ENCODE measurements around the gene CACNA2D4.
A peak's percentile ranks its signal among the peaks of the same experiment; 100 is the strongest.

DNA sequence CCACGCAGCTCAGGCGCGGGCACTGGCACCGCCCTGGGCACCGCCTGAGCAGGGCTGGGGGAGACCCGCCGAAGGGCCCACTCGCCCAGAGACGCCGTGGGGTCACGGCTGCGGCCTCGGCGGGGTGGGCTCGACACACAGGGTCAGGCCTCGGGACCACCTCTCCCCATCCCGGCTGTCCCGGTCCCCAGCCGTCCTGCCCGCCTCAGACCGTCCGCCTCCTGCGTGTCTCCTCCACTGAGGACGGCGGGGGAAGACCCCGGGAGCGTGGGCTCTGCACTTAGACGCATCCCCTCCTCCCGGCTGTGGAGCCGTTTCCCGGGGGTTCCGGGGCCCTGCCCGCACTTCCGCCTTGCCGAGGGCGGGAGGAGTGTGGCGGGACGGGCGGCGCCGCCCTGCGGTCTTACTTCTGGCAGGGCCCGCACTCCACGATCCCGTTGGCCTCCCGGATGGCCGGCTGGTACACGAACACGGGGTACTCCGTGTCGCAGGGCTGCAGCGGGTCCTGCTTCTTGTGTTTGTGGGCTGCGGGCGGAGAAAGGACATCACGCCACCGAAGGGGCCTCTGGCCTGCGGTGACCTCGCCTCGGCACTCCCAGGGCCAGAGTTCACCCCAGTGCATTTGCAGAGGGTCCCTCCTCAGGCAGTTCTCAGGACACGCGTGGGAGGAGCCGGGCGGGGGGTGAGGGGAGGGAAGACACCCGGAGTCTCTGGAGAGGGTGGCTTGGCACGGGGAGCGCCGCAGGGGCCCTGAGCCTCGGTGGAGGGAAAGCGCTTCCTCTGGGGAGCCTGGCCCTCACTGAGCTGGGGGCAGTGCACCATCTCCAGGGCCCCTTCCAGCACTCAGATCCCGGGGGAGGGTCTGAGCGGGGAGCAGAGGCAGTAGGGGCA lies 121.2 kb downstream of the CACNA2D4 start:
- TF ChIP-seq POLR2A (IDR thresholded peaks at IDR 0.05) = peak in 1 of 2 donors; percentile 28
- TF ChIP-seq, protein P1, sequence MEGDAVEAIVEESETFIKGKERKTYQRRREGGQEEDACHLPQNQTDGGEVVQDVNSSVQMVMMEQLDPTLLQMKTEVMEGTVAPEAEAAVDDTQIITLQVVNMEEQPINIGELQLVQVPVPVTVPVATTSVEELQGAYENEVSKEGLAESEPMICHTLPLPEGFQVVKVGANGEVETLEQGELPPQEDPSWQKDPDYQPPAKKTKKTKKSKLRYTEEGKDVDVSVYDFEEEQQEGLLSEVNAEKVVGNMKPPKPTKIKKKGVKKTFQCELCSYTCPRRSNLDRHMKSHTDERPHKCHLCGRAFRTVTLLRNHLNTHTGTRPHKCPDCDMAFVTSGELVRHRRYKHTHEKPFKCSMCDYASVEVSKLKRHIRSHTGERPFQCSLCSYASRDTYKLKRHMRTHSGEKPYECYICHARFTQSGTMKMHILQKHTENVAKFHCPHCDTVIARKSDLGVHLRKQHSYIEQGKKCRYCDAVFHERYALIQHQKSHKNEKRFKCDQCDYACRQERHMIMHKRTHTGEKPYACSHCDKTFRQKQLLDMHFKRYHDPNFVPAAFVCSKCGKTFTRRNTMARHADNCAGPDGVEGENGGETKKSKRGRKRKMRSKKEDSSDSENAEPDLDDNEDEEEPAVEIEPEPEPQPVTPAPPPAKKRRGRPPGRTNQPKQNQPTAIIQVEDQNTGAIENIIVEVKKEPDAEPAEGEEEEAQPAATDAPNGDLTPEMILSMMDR (IDR thresholded peaks at IDR 0.05) = no peak

Measured in thyroid gland (tissue), 4 donors.